ENCODE measurements around the gene SLC16A1.
"Not testable (repeated sequence)": the region's sequence is repeated elsewhere in the genome, so short reads cannot be mapped to it uniquely, and the experiment has no call there.

The SLC16A1 gene

GRCh38 chr1:112926858-112927257 is 29.1 kb downstream of the SLC16A1 start:
- DNase-seq (ENCODE audit: low spot score): no peak
- FAIRE-seq: no peak

- DNase-seq (ENCODE audit: low spot score) (no peak), FAIRE-seq (no peak)
Measured at GRCh38 chr1:112925015-112925414, 31.0 kb downstream of the SLC16A1 start.

- no peak for DNase-seq (ENCODE audit: low spot score)
- FAIRE-seq: peak; percentile 62
Measured at GRCh38 chr1:112923959-112924349, 32.0 kb downstream of the SLC16A1 start.

- FAIRE-seq (no peak), DNase-seq (ENCODE audit: low spot score) (no peak)
Measured at GRCh38 chr1:112923234-112923958, 32.6 kb downstream of the SLC16A1 start.

- DNase-seq (ENCODE audit: low spot score): no peak
- no peak for FAIRE-seq
Measured at GRCh38 chr1:112911506-112912220, 44.3 kb downstream of the SLC16A1 start.

GRCh38 chr1:112909847-112910246 is 46.1 kb downstream of the SLC16A1 start:
- no peak for DNase-seq (ENCODE audit: low spot score)
- no peak for FAIRE-seq

- no peak for FAIRE-seq
- DNase-seq (ENCODE audit: low spot score): no peak
Measured at GRCh38 chr1:112906150-112906698, 49.8 kb downstream of the SLC16A1 start.

GRCh38 chr1:112905395-112906149 is 50.4 kb downstream of the SLC16A1 start:
- no peak for FAIRE-seq
- DNase-seq (ENCODE audit: low spot score): no peak

GRCh38 chr1:112904831-112905261 is 51.1 kb downstream of the SLC16A1 start:
- DNase-seq (ENCODE audit: low spot score): no peak
- no peak for FAIRE-seq

- DNase-seq (ENCODE audit: low spot score): no peak
Measured at GRCh38 chr1:112904071-112904830, 51.7 kb downstream of the SLC16A1 start.

GRCh38 chr1:112902221-112902620 is 53.8 kb downstream of the SLC16A1 start:
- no peak for DNase-seq (ENCODE audit: low spot score)
- FAIRE-seq: no peak

More at GRCh38 chr1:112904071-112904830, 51.7 kb downstream of the SLC16A1 start:
- no peak for FAIRE-seq

- no peak for FAIRE-seq
- no peak for DNase-seq (ENCODE audit: low spot score)
Measured at GRCh38 chr1:112901387-112901786, 54.6 kb downstream of the SLC16A1 start.

GRCh38 chr1:112896783-112897182 is 59.2 kb downstream of the SLC16A1 start:
- FAIRE-seq: no peak

GRCh38 chr1:112894561-112895011 is 61.4 kb downstream of the SLC16A1 start:
- FAIRE-seq (no peak), DNase-seq (ENCODE audit: low spot score) (no peak)

More at GRCh38 chr1:112896783-112897182, 59.2 kb downstream of the SLC16A1 start:
- DNase-seq (ENCODE audit: low spot score): no peak

- no peak for FAIRE-seq
- no peak for DNase-seq (ENCODE audit: low spot score)
Measured at GRCh38 chr1:112894010-112894292, 62.0 kb downstream of the SLC16A1 start.

GRCh38 chr1:112893288-112894009 is 62.5 kb downstream of the SLC16A1 start:
- DNase-seq (ENCODE audit: low spot score) (no peak), FAIRE-seq (no peak)

GRCh38 chr1:112889906-112890305 is 66.1 kb downstream of the SLC16A1 start:
- not testable (repeated sequence) for DNase-seq (ENCODE audit: low spot score)

GRCh38 chr1:112889052-112889768 is 66.8 kb downstream of the SLC16A1 start:
- DNase-seq (ENCODE audit: low spot score): no peak
- FAIRE-seq: no peak

More at GRCh38 chr1:112889906-112890305, 66.1 kb downstream of the SLC16A1 start:
- not testable (repeated sequence) for FAIRE-seq

GRCh38 chr1:112888630-112889029 is 67.4 kb downstream of the SLC16A1 start:
- DNase-seq (ENCODE audit: low spot score) (no peak), FAIRE-seq (no peak)
